MG63 (cell line): ENCODE data around the gene IGF1R. TPM values are rescaled to one million over a fixed set of nuclear protein-coding genes. Genes with fewer than 3 reads are reported as not detected.

Source experiments
- DNase-seq: peaks from one replicate; pipeline ENCODE4 v3.0.0-alpha.2; 2020
- H3K27me3 ChIP-seq: fragments of 250-450 bp; sonication (Bioruptor Pico); 2 replicates; pipeline ENCODE4 v1.5.1; 2020; ENCODE audit warnings: mild to moderate bottlenecking, moderate library complexity
- H3K36me3 ChIP-seq: fragments of 250-450 bp; sonication (Bioruptor Pico); 2 replicates; pipeline ENCODE4 v1.5.1; 2020; ENCODE audit warnings: mild to moderate bottlenecking, moderate library complexity
- H3K4me3 ChIP-seq: fragments of 250-450 bp; sonication (Bioruptor Pico); 2 replicates; pipeline ENCODE4 v1.5.1; 2020; ENCODE audit warnings: mild to moderate bottlenecking, moderate library complexity
- H3K9me3 ChIP-seq: fragments of 250-450 bp; sonication (Bioruptor Pico); 2 replicates; pipeline ENCODE4 v1.5.1; 2020; ENCODE audit warnings: mild to moderate bottlenecking, moderate library complexity
- total RNA-seq: library from RNA; depleted of rRNA; stranded (reverse); fragments of >200 nt; shearing (Covaris generic); gene quantifications from 2 replicates; pipeline ENCODE4 v1.2.3, GENCODE V29; 2014; ENCODE audit warnings: low replicate concordance

The IGF1R gene
- total RNA-seq, 1 experiment from 2014 or later, result 2.5 TPM

DNA sequence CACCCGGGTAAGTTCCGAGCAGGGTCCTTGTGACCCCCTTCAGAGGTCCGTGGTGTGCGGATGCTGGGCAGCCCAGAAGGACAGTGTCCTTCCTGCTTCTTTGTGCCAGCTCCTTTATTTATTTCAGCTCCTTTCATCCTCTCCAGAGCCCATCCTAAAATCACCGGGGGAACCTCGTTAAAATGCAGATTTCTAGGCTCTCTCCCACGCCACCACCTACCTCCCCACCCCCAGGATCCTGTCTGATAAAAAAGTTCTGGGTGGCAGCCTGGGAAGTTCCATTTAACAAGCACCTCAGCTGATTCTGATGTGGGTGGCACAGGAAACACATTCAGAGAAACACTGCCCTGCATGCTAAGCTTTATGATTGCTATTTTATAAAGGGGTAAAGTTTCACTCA lies 12.5 kb upstream of the IGF1R start:
- DNase-seq, result no peak
- H3K36me3 ChIP-seq, result no peaks in the 10 kb centered on the region
- no peaks in the 10 kb centered on the region for H3K27me3 ChIP-seq
- H3K9me3 ChIP-seq, result no peaks in the 10 kb centered on the region
- no peak overlapping the region for H3K4me3 ChIP-seq

- Histone ChIP-seq H3K36me3 (no peaks in the 10 kb centered on the region), H3K9me3 (no peaks in the 10 kb centered on the region), H3K27me3 (no peaks in the 10 kb centered on the region), H3K4me3 (no peak overlapping the region)
- no peak for DNase-seq
Measured at GRCh38 chr15:98643115-98643514, 5.2 kb upstream of the IGF1R start.

- Histone ChIP-seq H3K4me3 (peak overlapping the region; percentile 89), H3K36me3 (no peaks in the 10 kb centered on the region), H3K9me3 (no peaks in the 10 kb centered on the region), H3K27me3 (0 out of 2 replicates have a peak, but pooled peaks cover 3% of the 10 kb centered on the region)
- no peak for DNase-seq
Measured at GRCh38 chr15:98646546-98647025, 1.8 kb upstream of the IGF1R start.

DNA sequence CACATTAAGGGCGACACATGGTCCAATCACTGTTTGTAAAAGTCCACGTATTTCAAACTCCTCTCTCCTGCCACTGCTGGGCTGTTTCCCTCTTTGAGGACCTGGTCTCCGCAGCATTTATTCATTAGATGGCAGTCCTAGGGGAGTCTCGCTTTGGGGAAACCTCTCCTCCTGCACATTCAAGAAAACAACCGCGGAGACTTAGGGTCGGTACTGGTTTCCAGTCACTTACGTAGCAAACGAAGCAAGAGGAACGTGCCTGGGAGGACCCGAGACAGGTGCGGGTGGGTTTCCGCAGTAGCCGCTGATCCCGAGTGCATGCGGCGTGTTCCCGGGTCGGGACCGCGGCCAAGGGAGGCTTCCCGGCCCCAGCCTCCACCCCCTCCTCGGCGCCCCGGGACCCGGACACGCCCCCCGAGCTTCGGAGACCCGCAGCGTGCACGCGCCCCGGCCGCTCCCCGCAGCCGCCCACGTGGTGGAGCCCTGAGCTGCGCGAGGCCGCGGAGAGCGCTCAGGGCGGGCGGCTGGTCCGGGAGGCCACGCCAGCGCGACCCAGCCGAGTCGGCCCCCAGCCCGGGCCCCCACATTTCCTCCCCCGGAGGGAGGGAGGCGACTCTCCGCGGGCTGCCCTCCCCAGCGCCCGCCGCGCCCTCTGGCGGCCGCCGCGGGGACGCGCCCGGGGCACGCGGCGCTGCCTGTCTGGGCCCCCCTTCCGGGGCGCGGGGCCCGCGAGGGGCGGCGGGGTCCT lies 1.1 kb upstream of the IGF1R start:
- peak; percentile 89 for DNase-seq
- H3K27me3 ChIP-seq, result 0 out of 2 replicates have a peak, but pooled peaks cover 3% of the 10 kb centered on the region
- H3K4me3 ChIP-seq, result peak overlapping the region; percentile 89
- H3K36me3 ChIP-seq, result no peaks in the 10 kb centered on the region
- no peaks in the 10 kb centered on the region for H3K9me3 ChIP-seq

GRCh38 chr15:98648654-98649471 lies 524 bp downstream of the IGF1R start:
- peak; percentile 59 for DNase-seq
- no peaks in the 10 kb centered on the region for H3K9me3 ChIP-seq
- H3K27me3 ChIP-seq, result 0 out of 2 replicates have a peak, but pooled peaks cover 4% of the 10 kb centered on the region
- H3K36me3 ChIP-seq, result no peaks in the 10 kb centered on the region
- H3K4me3 ChIP-seq, result peak overlapping the region; percentile 69

DNA sequence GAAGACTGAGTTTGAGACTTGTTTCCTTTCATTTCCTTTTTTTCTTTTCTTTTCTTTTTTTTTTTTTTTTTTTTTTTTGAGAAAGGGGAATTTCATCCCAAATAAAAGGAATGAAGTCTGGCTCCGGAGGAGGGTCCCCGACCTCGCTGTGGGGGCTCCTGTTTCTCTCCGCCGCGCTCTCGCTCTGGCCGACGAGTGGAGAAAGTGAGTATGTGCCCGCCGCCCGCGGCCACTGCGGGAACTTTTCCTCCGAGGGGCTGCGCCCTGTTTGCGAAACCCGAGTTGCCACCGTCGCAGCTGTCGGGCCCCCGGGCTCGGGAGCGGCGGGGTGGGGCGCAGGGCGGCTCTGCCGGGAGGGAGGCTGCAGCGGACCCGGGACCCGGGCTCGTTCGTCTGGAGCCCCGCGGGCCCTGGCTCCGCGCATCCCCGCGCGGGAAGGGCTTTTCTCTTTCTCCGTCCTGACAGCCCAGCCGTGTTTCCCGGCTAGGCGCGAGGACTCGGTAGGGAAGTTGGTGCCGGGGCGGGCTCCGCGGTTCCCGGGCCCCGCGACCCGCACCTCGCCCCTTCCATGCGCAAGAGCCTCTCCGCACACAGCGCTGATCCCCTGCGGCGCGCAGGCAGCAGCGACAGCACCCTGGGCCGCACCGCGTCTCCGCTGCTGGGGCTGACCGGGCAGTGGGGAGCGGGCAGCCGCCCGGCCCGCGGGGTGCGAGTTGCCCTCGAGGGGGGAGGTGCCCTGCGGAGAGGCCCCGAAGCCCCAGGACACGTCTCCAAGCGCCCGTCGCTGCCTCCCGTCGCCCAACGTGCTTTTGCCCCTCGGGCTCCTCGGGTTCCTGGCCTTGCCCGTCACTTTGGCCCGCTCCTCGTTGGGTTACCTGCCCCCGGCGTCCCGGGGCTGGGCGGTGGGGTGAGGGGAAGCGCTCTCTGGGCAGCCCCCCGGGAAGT lies 1.4 kb downstream of the IGF1R start:
- Histone ChIP-seq H3K27me3 (0 out of 2 replicates have a peak, but pooled peaks cover 4% of the 10 kb centered on the region), H3K36me3 (no peaks in the 10 kb centered on the region), H3K9me3 (no peaks in the 10 kb centered on the region), H3K4me3 (peak overlapping the region; percentile 69)
- DNase-seq, result peak; percentile 23

DNA sequence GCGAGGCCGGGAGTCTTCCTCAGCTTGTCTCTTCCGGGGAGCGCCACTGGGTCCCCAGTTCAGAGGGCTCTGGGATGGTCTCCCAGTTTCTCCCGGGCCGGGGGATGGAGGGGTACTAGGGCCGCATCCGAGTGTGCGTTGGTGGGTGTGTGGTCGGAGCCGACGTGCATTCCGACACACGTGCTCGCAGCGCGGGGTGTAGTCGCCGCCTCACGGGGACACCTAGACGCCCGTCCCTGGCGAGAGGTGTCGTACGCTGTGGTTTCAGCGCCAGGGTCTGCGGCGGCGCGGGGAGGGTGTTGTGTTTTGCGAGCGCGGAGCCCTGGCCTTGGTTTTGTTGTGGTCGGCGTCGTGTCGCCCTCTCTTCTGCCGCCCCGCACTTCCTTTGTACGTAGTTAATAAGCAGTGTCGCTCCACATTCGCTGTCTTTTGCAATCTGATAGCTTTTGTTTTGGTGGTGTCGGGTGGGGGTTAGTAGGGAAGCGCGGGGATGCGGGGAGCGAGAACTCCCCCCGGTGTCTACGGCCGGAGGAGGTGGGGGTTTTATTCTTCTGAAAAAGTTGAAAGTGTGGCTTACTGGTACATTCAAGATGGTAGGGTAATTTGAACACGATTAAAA lies 2.2 kb downstream of the IGF1R start:
- H3K9me3 ChIP-seq, result no peaks in the 10 kb centered on the region
- no peaks in the 10 kb centered on the region for H3K36me3 ChIP-seq
- peak; percentile 27 for DNase-seq
- peak overlapping the region; percentile 69 for H3K4me3 ChIP-seq
- 0 out of 2 replicates have a peak, but pooled peaks cover 4% of the 10 kb centered on the region for H3K27me3 ChIP-seq

DNA sequence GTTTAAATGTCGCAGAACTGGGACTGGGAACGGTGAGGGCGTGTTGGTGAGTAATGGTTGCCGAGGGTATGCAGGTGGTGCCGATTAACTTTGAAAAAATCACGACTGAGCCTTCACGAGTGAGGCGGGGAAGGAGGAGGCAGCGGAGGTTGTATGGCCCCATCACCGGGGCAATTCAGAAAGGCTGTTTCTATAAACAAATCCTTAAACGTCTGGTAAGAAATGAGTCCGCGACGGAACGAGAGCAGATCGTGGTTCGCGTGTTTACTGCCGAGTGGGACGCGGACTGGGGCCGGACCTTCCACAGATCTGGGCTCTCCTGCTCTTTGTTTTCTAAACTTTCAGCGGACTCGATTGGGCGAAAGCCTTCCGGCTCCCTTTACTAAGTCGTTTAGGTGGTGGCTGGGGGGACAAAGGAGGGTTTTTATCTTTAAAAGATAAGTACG lies 2.7 kb downstream of the IGF1R start:
- 0 out of 2 replicates have a peak, but pooled peaks cover 4% of the 10 kb centered on the region for H3K27me3 ChIP-seq
- DNase-seq, result peak; percentile 19
- H3K36me3 ChIP-seq, result no peaks in the 10 kb centered on the region
- H3K4me3 ChIP-seq, result peak overlapping the region; percentile 69
- no peaks in the 10 kb centered on the region for H3K9me3 ChIP-seq

DNA sequence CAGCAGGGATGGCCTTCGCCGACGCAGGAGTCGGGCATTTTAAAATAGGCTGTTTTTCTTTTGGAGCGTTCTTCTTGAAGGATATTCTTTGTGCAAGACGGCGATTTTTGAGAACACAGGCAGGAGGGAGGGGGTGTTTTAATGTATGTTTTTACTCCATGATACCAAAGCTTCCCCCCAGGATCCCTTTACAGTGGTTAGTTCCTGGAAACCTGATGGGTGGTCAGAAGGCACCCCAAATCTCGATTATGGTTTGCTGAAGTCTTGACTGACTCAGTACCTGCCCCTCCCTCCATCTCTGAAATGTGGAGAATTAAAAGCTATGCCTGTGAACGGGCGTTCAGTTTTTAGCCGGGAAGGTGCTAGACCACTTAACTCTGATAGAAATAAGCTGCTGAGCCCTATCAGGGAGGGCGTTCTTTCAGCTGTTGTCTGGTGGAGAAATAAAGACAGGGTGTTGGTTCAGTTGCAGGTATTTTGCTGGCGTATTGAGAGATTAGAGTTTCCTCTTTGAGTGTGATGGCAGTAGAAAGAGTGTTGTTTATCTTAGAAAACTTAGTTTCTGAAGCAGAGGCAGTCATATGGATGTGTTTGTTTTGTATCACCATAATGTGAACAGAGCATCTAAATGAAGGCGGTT lies 3.4 kb downstream of the IGF1R start:
- no peak for DNase-seq
- no peaks in the 10 kb centered on the region for H3K9me3 ChIP-seq
- peak overlapping the region; percentile 69 for H3K4me3 ChIP-seq
- H3K27me3 ChIP-seq, result 0 out of 2 replicates have a peak, but pooled peaks cover 4% of the 10 kb centered on the region
- no peaks in the 10 kb centered on the region for H3K36me3 ChIP-seq

DNA sequence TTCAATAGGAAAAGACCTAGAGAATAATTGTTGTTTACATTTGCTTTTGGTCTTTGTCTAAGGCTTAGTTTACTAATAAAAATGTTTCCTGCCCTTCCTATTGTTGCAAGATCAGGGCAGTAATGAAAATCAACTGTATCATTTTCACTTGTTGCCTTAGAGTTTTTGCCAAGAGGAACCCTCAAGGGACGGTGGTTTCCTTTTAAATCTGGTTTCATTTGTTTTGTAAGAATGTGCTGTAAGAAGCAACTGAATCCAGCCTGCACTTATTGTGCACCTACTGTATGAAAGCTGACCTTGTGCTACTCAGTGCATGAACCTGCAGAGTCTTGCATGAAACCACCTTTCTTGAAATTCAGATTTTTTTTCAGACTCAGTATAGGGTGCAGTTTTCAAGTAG lies 5.3 kb downstream of the IGF1R start:
- no peak for DNase-seq

DNA sequence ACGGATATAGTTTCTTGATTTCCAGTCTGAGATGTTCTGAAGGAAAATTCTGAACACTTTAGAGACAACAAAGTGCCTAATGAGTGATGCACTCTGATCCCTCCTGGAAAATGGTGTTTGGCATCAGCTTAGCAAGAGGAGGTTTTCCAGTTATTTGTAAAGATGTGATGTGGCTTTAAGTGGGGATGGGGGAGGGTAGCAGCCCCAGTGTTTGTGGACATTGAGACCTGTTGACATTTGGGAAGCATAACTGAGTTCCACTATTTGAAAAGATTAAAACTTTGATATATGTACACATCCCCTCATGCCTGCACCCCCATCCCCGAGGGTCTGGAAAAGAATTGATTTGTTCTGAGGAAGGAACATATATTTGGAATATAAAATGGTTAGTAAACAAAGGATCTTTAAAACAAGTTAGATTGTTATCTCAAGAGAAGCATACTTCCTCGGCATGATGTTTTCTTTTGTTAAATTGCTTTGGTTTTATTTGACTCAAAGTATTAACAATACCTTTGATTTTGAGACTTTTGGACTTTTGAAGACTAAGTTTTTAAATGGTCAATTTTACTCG lies 6.5 kb downstream of the IGF1R start:
- H3K4me3 ChIP-seq, result no peak overlapping the region
- 0 out of 2 replicates have a peak, but pooled peaks cover 4% of the 10 kb centered on the region for H3K27me3 ChIP-seq
- no peaks in the 10 kb centered on the region for H3K9me3 ChIP-seq
- no peaks in the 10 kb centered on the region for H3K36me3 ChIP-seq
- no peak for DNase-seq

More for the DNA sequence above, 5.3 kb downstream of the IGF1R start:
- H3K36me3 ChIP-seq, result no peaks in the 10 kb centered on the region
- H3K4me3 ChIP-seq, result peak overlapping the region; percentile 69
- no peaks in the 10 kb centered on the region for H3K9me3 ChIP-seq
- 0 out of 2 replicates have a peak, but pooled peaks cover 4% of the 10 kb centered on the region for H3K27me3 ChIP-seq

- Histone ChIP-seq H3K27me3 (0 out of 2 replicates have a peak, but pooled peaks cover 4% of the 10 kb centered on the region), H3K9me3 (no peaks in the 10 kb centered on the region)
Measured at GRCh38 chr15:98655732-98656131, 7.4 kb downstream of the IGF1R start.

DNA sequence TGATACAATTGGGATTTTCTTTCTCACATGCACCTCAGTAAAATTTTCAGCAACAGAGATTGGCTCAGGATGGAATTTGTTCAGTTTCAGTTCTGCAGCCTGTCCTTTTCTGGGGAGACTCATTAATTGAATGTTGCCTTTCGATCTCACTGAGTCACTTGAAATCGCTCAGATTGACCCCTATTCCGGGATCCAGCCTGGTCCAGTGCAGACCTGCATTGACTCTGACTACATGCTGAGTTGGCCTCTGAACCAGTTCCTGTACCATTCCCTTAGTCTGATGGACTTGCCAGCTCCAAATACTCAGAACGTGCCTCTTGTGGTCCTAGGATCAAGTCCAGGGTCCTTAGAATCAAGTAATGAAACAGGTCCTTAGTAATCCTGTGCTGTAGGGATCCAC lies 9.4 kb downstream of the IGF1R start:
- Histone ChIP-seq H3K9me3 (no peaks in the 10 kb centered on the region), H3K27me3 (0 out of 2 replicates have a peak, but pooled peaks cover 2% of the 10 kb centered on the region), H3K36me3 (no peaks in the 10 kb centered on the region; the same call in 1 of the 2 replicates), H3K4me3 (no peak overlapping the region)
- DNase-seq, result peak; percentile 66

More at GRCh38 chr15:98655732-98656131, 7.4 kb downstream of the IGF1R start:
- DNase-seq, result no peak
- Histone ChIP-seq H3K36me3 (no peaks in the 10 kb centered on the region), H3K4me3 (no peak overlapping the region)

DNA sequence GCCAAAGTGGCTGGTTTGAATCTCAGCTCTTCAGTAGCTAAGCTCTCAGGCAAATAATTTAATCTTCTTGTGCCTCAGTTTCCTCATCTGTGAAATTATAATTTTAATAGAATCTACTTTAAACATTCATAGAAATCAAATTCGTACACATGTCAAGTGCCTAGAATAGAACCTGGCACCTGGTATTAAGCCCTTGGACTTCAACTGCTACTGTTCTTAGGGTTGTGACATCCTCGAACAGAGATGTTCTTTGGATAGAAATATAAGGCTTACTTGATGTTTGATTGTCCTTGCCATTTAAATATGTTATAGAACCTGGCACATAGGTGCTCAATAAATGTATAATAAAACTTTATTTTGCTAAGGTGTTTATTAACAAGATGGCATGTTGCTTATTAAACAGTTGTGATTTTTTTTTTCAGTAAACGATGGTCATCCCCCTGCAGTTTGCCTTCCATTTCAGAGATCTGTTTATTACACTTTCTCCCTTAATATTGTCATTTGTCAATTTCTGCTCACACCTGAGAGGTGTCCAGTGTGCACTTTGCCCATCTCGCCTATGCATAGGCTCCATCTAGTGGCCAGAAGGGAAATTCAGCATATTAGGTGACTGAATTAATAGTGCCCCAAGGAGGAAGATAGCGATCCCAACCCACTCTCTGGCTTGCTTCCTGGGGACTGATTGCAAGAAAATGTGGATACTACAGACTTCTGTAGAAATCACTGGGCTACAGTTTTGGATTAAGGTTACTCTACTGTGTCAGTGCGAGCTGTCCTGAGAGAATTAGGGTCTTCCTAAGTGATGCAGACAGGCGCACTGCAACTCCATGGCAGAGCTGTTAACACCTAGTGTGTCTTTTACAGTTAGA lies 10.7 kb downstream of the IGF1R start:
- Histone ChIP-seq H3K9me3 (no peaks in the 10 kb centered on the region), H3K36me3 (no peaks in the 10 kb centered on the region; the same call in 1 of the 2 replicates), H3K4me3 (no peak overlapping the region), H3K27me3 (no peaks in the 10 kb centered on the region)
- DNase-seq, result no peak
